ENCODE data around the gene ATG9A. TPM values are rescaled to one million over a fixed set of nuclear protein-coding genes. Genes with fewer than 3 reads are reported as not detected.

The ATG9A gene
- total and polyA plus RNA-seq, 9 of the 15 experiments (the other 6 are each of a cell fraction or from before 2014, with no cell fraction given), result 0.25 to 65.6 (median 23.4) TPM

DNA sequence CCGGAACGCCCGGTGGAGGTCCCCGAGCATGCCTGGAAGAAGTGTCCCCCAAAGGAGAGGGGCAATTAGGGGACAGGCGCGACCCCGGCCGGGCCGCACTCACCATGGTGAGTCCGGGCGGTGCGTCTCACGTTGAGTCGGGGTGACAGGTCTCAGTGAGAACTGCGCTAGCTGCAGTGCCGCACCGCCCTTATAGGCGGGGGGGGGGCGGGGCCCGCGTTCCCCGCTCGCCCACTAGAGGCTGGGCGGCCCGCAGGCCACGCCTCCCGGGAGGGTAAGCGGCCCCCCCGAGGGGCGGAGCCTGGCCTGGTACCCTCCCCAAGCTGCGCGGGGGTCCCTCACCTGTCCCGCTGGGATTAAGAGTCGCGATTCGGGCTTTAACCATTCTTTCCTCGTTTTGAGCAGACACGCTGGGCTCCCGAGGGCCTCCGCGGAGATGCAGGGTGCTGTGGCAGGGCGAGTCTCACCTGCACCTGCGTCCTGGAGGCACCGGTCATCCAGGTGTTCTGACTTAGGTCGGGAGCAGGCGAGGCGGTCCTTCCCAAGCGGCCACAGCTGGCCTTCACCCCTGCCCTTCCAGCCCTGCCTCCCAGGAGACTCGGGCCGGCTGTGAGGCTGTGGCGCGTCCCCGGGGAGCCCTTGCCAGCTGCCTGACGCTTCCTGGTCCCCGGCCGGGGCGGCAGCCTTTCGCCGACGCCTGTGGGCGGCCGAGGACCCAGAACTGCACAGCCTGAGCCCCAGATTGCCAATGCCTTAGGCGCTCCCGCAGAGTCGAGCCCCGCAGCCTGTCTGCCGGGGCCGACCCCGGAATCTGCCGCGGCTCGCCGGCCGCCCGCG is 24.5 kb upstream of the ATG9A start, which contains the start of gene TUBA4A (continued):
- TF ChIP-seq HMGXB4 (CRISPR knock-in tag; IDR thresholded peaks at IDR 0.05), result no peak
- TF ChIP-seq CTBP1 (IDR thresholded peaks at IDR 0.05; ENCODE audit: borderline replicate concordance), result peak; percentile 71
- TF ChIP-seq CBX8 (IDR thresholded peaks at IDR 0.05; ENCODE audit: borderline replicate concordance, extremely low read depth, low read depth, low read length, poor library complexity, severe bottlenecking), result no peak
- peak; percentile 71 to 77 for TF ChIP-seq NRF1 (conservative IDR thresholded peaks at IDR 0.05 in 1 of 2, IDR thresholded peaks at IDR 0.05 in 1 of 2)
- TF ChIP-seq ZFPM2 (CRISPR knock-in tag; IDR thresholded peaks at IDR 0.05), result no peak
- TF ChIP-seq MAFK (IDR thresholded peaks at IDR 0.05; ENCODE audit: low read length), result no peak
- 0 out of 2 replicates have a peak, but pooled peaks have one; percentile 55 for TF ChIP-seq HNRNPL (IDR thresholded peaks at IDR 0.05; ENCODE audit: low read depth, low read length)
- TF ChIP-seq IRF9 (tag; IDR thresholded peaks at IDR 0.05), result no peak
- TF ChIP-seq HSF4 (CRISPR knock-in tag; IDR thresholded peaks at IDR 0.05; ENCODE audit: borderline replicate concordance), result no peak
- TF ChIP-seq ZNF124 (CRISPR knock-in tag; IDR thresholded peaks at IDR 0.05), result no peak
- peak; percentile 59; the same call in 1 of the 2 replicates for TF ChIP-seq MTA3 (IDR thresholded peaks at IDR 0.05; ENCODE audit: borderline replicate concordance)
- no peak for TF ChIP-seq TAF15 (IDR thresholded peaks at IDR 0.05; ENCODE audit: low read depth, low read length)
- peak; percentile 99 for TF ChIP-seq POLR2G (IDR thresholded peaks at IDR 0.05; ENCODE audit: low read depth, low read length)
- TF ChIP-seq, protein P1, sequence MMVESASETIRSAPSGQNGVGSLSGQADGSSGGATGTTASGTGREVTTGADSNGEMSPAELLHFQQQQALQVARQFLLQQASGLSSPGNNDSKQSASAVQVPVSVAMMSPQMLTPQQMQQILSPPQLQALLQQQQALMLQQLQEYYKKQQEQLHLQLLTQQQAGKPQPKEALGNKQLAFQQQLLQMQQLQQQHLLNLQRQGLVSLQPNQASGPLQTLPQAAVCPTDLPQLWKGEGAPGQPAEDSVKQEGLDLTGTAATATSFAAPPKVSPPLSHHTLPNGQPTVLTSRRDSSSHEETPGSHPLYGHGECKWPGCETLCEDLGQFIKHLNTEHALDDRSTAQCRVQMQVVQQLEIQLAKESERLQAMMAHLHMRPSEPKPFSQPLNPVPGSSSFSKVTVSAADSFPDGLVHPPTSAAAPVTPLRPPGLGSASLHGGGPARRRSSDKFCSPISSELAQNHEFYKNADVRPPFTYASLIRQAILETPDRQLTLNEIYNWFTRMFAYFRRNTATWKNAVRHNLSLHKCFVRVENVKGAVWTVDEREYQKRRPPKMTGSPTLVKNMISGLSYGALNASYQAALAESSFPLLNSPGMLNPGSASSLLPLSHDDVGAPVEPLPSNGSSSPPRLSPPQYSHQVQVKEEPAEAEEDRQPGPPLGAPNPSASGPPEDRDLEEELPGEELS (CRISPR knock-in tag; IDR thresholded peaks at IDR 0.05; ENCODE audit: borderline replicate concordance), result no peak
- TF ChIP-seq POLR2B (IDR thresholded peaks at IDR 0.05; ENCODE audit: low read depth, partially characterized antibody), result peak; percentile 71
- TF ChIP-seq KLF16 (IDR thresholded peaks at IDR 0.05), result no peak
- TF ChIP-seq KAT2B (IDR thresholded peaks at IDR 0.05; ENCODE audit: low read depth, low read length), result no peak
- no peak for TF ChIP-seq FOS (IDR thresholded peaks at IDR 0.05; ENCODE audit: extremely low read depth, insufficient read length)
- peak; percentile 73; the same call in 1 of the 2 replicates for TF ChIP-seq SP1 (CRISPR knock-in tag; IDR thresholded peaks at IDR 0.05)
- no peak for TF ChIP-seq ZNF766 (CRISPR knock-in tag; conservative IDR thresholded peaks at IDR 0.05)
- no peak for TF ChIP-seq SOX6 (IDR thresholded peaks at IDR 0.05)
- no peak for TF ChIP-seq ZC3H4 (CRISPR knock-in tag; IDR thresholded peaks at IDR 0.05; ENCODE audit: borderline replicate concordance)
